Measurements from ENCODE around the gene RHNO1. TPM values are rescaled to one million over a fixed set of nuclear protein-coding genes. Genes with fewer than 3 reads are reported as not detected.

RHNO1 gene
- total and polyA plus RNA-seq, 7 donors, result 1.8 to 11.7 (median 6.4) TPM

DNA sequence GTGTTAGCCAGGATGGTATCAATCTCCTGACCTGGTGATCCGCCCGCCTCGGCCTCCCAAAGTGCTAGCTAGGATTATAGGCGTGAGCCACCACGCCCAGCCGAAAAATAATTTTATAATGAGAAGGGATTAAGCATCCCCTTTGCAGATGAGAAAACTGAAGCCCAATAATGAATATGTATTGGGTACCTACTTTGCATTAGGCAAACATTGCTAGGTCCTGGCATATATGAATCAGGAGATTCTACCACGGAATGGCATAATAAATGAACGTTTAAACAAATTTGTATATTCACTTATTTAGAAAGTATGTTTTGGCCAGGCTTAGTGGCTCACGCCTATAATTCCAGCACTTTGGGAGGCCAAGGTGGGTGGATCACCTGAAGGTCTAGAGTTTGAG is 46.0 kb downstream of the RHNO1 start:
- peaks cover 3 to 66% of the 10 kb centered on the region in 2 donors for H3K36me3 ChIP-seq (ENCODE audit: insufficient read depth in 1 of 2, low read depth in 1 of 2)

DNA sequence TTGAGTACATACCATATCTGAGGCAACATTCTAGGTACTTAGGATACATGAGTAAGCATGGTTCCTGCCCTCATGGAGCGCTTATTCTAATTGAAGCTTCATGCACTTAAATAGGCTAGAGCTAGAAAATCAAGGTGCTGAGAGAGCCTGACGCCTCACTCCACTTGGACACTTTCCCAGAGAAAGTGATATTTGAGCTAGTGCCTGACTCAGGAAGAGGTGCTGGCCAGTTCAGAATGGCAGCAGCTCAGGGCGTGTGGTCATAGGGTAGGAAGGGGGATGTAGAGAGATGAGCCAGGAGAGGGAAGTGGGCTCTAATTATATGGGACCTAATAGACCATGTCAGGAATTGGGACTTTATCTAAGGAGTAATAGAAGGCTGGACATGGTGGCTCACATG is 47.0 kb downstream of the RHNO1 start:
- Histone ChIP-seq H3K4me3 (no peak overlapping the region), H3K36me3 (ENCODE audit: insufficient read depth in 1 of 2, low read depth in 1 of 2) (peaks cover 3 to 74% of the 10 kb centered on the region in 2 donors), H3K27me3 (ENCODE audit: insufficient read depth in 3 of 3, low read length in 2 of 3) (no peaks in the 10 kb centered on the region), H3K9me3 (no peaks in the 10 kb centered on the region), H3K27ac (peak overlapping the region; percentile 41), H3K4me1 (peaks cover 11% of the 10 kb centered on the region)
- ATAC-seq (peak; percentile 91 to 95 (median 94)), DNase-seq (peak in 1 of 2 donors; percentile 70)
- TF ChIP-seq, protein P1, sequence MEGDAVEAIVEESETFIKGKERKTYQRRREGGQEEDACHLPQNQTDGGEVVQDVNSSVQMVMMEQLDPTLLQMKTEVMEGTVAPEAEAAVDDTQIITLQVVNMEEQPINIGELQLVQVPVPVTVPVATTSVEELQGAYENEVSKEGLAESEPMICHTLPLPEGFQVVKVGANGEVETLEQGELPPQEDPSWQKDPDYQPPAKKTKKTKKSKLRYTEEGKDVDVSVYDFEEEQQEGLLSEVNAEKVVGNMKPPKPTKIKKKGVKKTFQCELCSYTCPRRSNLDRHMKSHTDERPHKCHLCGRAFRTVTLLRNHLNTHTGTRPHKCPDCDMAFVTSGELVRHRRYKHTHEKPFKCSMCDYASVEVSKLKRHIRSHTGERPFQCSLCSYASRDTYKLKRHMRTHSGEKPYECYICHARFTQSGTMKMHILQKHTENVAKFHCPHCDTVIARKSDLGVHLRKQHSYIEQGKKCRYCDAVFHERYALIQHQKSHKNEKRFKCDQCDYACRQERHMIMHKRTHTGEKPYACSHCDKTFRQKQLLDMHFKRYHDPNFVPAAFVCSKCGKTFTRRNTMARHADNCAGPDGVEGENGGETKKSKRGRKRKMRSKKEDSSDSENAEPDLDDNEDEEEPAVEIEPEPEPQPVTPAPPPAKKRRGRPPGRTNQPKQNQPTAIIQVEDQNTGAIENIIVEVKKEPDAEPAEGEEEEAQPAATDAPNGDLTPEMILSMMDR (IDR thresholded peaks at IDR 0.05), result no peak
- intact Hi-C loops (cut with DNase I), result no loop called here
- 36 to 64% (median 46%) methylated on average over 3 of the region's 3 CpGs for WGBS, 3 donors

More for the DNA sequence above, 46.0 kb downstream of the RHNO1 start:
- no peak overlapping the region for H3K27ac ChIP-seq
- H3K9me3 ChIP-seq, result no peaks in the 10 kb centered on the region
- H3K4me1 ChIP-seq, result peaks cover 11% of the 10 kb centered on the region
- no peak overlapping the region for H3K4me3 ChIP-seq
- 97 to 99% (median 98%) methylated on average over 9 of the region's 9 CpGs for WGBS, 3 donors
- intact Hi-C loops (cut with DNase I), result no loop called here
- H3K27me3 ChIP-seq (ENCODE audit: insufficient read depth in 3 of 3, low read length in 2 of 3), result no peaks in the 10 kb centered on the region
- no peak for DNase-seq
- TF ChIP-seq, protein P1 (IDR thresholded peaks at IDR 0.05), result no peak
- no peak for ATAC-seq

DNA sequence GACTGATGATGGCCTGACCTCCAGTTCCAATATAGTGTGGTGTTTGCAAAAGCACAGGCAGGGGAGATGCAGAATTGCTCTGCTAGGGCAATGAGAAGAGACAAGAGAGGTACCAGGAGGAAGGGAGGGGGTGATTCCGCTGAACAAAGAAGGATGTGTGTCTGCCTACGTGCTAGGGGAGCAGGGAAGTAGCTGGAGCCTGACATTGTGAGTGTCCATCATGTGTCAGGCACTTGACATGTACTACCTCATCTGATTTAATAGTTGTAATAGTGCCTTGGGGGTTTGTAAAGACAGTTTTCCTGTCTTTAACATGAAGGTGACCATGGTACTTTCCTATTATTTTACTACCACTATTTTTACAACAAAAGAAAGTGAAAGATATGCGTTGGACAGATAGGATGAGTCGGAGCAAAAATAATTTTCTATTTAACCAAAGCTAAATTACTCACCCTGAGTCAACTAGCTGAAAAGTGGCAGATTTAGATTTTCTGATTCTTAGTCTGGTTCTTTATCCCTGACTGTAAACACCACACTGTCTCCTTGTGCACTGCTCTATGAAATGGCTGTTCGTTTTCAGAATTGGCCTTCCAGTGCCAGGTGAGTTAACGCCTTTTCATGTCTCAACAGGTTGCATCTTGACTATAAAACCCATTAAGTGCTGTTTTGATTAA is 48.4 kb downstream of the RHNO1 start:
- peaks cover 3 to 77% of the 10 kb centered on the region in 2 donors for H3K36me3 ChIP-seq (ENCODE audit: insufficient read depth in 1 of 2, low read depth in 1 of 2)

DNA sequence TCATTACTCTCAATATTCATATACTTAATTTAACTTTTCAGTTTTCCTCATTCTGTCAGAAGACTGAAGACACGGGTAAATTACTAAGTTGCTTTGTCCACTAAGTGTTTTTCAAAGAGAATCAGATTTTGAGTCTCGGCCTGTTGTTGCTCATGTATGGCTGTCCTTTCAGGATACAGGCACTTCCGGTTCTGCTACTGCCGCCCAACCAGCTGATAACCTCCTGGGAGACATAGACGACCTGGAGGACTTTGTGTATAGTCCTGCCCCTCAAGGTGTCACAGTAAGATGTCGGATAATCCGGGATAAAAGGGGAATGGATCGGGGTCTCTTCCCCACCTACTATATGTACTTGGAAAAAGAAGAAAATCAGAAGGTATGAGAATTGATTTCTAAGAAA is 53.8 kb downstream of the RHNO1 start:
- intact Hi-C loops (cut with DNase I), result no loop called here
- 75 to 84% (median 77%) methylated on average over 8 of the region's 8 CpGs for WGBS, 3 donors
- Histone ChIP-seq H3K36me3 (ENCODE audit: insufficient read depth in 1 of 2, low read depth in 1 of 2) (peaks cover 5 to 84% of the 10 kb centered on the region in 2 donors), H3K27ac (no peak overlapping the region), H3K4me3 (no peak overlapping the region), H3K9me3 (no peaks in the 10 kb centered on the region), H3K27me3 (ENCODE audit: insufficient read depth in 3 of 3, low read length in 2 of 3) (no peaks in the 10 kb centered on the region), H3K4me1 (no peaks in the 10 kb centered on the region)
- TF ChIP-seq, protein P1 (IDR thresholded peaks at IDR 0.05), result no peak
- DNase-seq (no peak), ATAC-seq (no peak)

More for the DNA sequence above, 48.4 kb downstream of the RHNO1 start:
- 89 to 94% (median 90%) methylated on average over 6 of the region's 6 CpGs for WGBS, 3 donors
- H3K4me1 ChIP-seq, result peaks cover 11% of the 10 kb centered on the region
- no peaks in the 10 kb centered on the region for H3K9me3 ChIP-seq
- intact Hi-C loops (cut with DNase I), result no loop called here
- ATAC-seq, result no peak
- H3K4me3 ChIP-seq, result no peak overlapping the region
- no peak overlapping the region for H3K27ac ChIP-seq
- DNase-seq, result no peak
- TF ChIP-seq, protein P1 (IDR thresholded peaks at IDR 0.05), result no peak
- no peaks in the 10 kb centered on the region for H3K27me3 ChIP-seq (ENCODE audit: insufficient read depth in 3 of 3, low read length in 2 of 3)

DNA sequence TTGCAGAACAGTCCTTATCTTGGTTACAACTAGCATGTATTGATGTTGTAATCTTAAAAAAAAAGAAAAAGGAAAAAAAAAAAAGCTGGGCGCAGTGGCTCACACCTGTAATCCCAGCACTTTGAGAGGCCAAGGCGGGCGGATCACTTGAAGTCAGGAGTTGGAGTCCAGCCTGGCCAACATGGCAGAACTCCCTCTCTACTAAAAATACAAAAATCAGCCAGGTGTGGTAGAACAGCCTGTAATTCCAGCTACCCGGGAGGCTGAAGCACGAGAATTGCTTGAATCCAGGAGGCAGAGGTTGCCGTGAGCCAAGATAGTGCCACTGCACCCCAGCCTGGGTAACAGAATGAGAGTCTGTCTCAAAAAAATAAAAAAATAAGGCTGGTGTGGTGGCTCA is 56.6 kb downstream of the RHNO1 start:
- no peak overlapping the region for H3K4me3 ChIP-seq
- H3K9me3 ChIP-seq, result no peaks in the 10 kb centered on the region
- peaks cover 8 to 83% of the 10 kb centered on the region in 2 donors for H3K36me3 ChIP-seq (ENCODE audit: insufficient read depth in 1 of 2, low read depth in 1 of 2)
- TF ChIP-seq, protein P1 (IDR thresholded peaks at IDR 0.05), result no peak
- intact Hi-C loops (cut with DNase I), result no loop called here
- no peaks in the 10 kb centered on the region for H3K4me1 ChIP-seq
- ATAC-seq, result no peak
- no peaks in the 10 kb centered on the region for H3K27me3 ChIP-seq (ENCODE audit: insufficient read depth in 3 of 3, low read length in 2 of 3)
- DNase-seq, result no peak
- WGBS, 3 donors, result 70 to 93% (median 89%) methylated on average over 6 of the region's 6 CpGs
- H3K27ac ChIP-seq, result no peak overlapping the region
